HEK293 (cell line): ENCODE data around the gene PTPN4.

Source experiments
- CTCF ChIP-seq: fragments of 450-650 bp; formaldehyde crosslinking; IDR thresholded peaks from 2 replicates; pipeline ENCODE4 v1.5.1; 2016; ENCODE audit warnings: missing biosample characterization, missing genetic modification characterization
- INSM2 ChIP-seq: fragments of 450-650 bp; formaldehyde crosslinking; IDR thresholded peaks from 2 replicates; pipeline ENCODE4 v1.5.1; 2016; ENCODE audit warnings: missing biosample characterization, missing genetic modification characterization
- KLF17 ChIP-seq: fragments of 450-650 bp; formaldehyde crosslinking; IDR thresholded peaks from 2 replicates; pipeline ENCODE4 v1.5.1; 2016; ENCODE audit warnings: missing biosample characterization, missing genetic modification characterization
- MYNN ChIP-seq: fragments of 450-650 bp; formaldehyde crosslinking; IDR thresholded peaks from 2 replicates; pipeline ENCODE4 v1.5.1; 2016; ENCODE audit warnings: missing biosample characterization, missing genetic modification characterization, borderline replicate concordance
- ZNF404 ChIP-seq: fragments of 450-650 bp; formaldehyde crosslinking; IDR thresholded peaks from 2 replicates; pipeline ENCODE4 v1.5.1; 2017; ENCODE audit warnings: missing biosample characterization, missing genetic modification characterization
- ZNF423 ChIP-seq: fragments of 450-650 bp; formaldehyde crosslinking; IDR thresholded peaks from 2 replicates; pipeline ENCODE4 v1.5.1; 2016; ENCODE audit warnings: missing biosample characterization, missing genetic modification characterization
- TF ChIP-seq, protein P1 (sequence below): fragments of 450-650 bp; formaldehyde crosslinking; IDR thresholded peaks from 2 replicates; pipeline ENCODE4 v1.5.1; 2017; ENCODE audit warnings: missing biosample characterization, missing genetic modification characterization
- TF ChIP-seq, protein P2 (sequence below): fragments of 450-650 bp; formaldehyde crosslinking; IDR thresholded peaks from 2 replicates; pipeline ENCODE4 v1.5.1; 2016; ENCODE audit warnings: missing biosample characterization, missing genetic modification characterization
- TF ChIP-seq, protein P3 (sequence below): fragments of 450-650 bp; formaldehyde crosslinking; IDR thresholded peaks from 2 replicates; pipeline ENCODE4 v1.5.1; 2017; ENCODE audit warnings: missing biosample characterization, missing genetic modification characterization

- no peak for TF ChIP-seq CTCF (tag by site-specific recombination)
- TF ChIP-seq, protein P1, sequence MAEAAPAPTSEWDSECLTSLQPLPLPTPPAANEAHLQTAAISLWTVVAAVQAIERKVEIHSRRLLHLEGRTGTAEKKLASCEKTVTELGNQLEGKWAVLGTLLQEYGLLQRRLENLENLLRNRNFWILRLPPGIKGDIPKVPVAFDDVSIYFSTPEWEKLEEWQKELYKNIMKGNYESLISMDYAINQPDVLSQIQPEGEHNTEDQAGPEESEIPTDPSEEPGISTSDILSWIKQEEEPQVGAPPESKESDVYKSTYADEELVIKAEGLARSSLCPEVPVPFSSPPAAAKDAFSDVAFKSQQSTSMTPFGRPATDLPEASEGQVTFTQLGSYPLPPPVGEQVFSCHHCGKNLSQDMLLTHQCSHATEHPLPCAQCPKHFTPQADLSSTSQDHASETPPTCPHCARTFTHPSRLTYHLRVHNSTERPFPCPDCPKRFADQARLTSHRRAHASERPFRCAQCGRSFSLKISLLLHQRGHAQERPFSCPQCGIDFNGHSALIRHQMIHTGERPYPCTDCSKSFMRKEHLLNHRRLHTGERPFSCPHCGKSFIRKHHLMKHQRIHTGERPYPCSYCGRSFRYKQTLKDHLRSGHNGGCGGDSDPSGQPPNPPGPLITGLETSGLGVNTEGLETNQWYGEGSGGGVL (tag by site-specific recombination), result no peak
- no peak for TF ChIP-seq ZNF404
- TF ChIP-seq, protein P2, sequence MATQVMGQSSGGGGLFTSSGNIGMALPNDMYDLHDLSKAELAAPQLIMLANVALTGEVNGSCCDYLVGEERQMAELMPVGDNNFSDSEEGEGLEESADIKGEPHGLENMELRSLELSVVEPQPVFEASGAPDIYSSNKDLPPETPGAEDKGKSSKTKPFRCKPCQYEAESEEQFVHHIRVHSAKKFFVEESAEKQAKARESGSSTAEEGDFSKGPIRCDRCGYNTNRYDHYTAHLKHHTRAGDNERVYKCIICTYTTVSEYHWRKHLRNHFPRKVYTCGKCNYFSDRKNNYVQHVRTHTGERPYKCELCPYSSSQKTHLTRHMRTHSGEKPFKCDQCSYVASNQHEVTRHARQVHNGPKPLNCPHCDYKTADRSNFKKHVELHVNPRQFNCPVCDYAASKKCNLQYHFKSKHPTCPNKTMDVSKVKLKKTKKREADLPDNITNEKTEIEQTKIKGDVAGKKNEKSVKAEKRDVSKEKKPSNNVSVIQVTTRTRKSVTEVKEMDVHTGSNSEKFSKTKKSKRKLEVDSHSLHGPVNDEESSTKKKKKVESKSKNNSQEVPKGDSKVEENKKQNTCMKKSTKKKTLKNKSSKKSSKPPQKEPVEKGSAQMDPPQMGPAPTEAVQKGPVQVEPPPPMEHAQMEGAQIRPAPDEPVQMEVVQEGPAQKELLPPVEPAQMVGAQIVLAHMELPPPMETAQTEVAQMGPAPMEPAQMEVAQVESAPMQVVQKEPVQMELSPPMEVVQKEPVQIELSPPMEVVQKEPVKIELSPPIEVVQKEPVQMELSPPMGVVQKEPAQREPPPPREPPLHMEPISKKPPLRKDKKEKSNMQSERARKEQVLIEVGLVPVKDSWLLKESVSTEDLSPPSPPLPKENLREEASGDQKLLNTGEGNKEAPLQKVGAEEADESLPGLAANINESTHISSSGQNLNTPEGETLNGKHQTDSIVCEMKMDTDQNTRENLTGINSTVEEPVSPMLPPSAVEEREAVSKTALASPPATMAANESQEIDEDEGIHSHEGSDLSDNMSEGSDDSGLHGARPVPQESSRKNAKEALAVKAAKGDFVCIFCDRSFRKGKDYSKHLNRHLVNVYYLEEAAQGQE (tag by site-specific recombination), result no peak
- TF ChIP-seq, protein P3, sequence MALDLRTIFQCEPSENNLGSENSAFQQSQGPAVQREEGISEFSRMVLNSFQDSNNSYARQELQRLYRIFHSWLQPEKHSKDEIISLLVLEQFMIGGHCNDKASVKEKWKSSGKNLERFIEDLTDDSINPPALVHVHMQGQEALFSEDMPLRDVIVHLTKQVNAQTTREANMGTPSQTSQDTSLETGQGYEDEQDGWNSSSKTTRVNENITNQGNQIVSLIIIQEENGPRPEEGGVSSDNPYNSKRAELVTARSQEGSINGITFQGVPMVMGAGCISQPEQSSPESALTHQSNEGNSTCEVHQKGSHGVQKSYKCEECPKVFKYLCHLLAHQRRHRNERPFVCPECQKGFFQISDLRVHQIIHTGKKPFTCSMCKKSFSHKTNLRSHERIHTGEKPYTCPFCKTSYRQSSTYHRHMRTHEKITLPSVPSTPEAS (tag by site-specific recombination), result no peak
- TF ChIP-seq INSM2 (tag by site-specific recombination), result no peak
- TF ChIP-seq ZNF423 (tag by site-specific recombination), result no peak
- TF ChIP-seq KLF17 (tag by site-specific recombination), result no peak
- no peak for TF ChIP-seq MYNN
These were observed 181.1 kb downstream of the PTPN4 start for GRCh38 chr2:119940856-119941255.
